ENCODE measurements around the gene LRRC43.

LRRC43 gene

GRCh38 chr12:122182887-122183587 lies at the start of gene LRRC43:
TSS of gene LRRC43 (plus strand) at chr12:122183123. CDS start at chr12:122183145, 22 bp downstream.
- no peak for DNase-seq

GRCh38 chr12:122133192-122133950 lies 49.6 kb upstream of the LRRC43 start:
- no peak for DNase-seq

- DNase-seq = no peak
Measured at GRCh38 chr12:122135437-122136031, 47.4 kb upstream of the LRRC43 start.

GRCh38 chr12:122137229-122137628 lies 45.7 kb upstream of the LRRC43 start:
- DNase-seq = no peak

- no peak for DNase-seq
Measured at GRCh38 chr12:122137681-122138080, 45.2 kb upstream of the LRRC43 start.

- DNase-seq = no peak
Measured at GRCh38 chr12:122138181-122138580, 44.7 kb upstream of the LRRC43 start.

GRCh38 chr12:122138616-122139015 lies 44.3 kb upstream of the LRRC43 start:
- DNase-seq = no peak

- no peak for DNase-seq
Measured at GRCh38 chr12:122139266-122139665, 43.7 kb upstream of the LRRC43 start.

GRCh38 chr12:122139941-122140340 lies 43.0 kb upstream of the LRRC43 start:
- no peak for DNase-seq

- no peak for DNase-seq
Measured at GRCh38 chr12:122140467-122141257, 42.3 kb upstream of the LRRC43 start.

- DNase-seq = no peak
Measured at GRCh38 chr12:122141911-122142725, 40.8 kb upstream of the LRRC43 start.

- no peak for DNase-seq
Measured at GRCh38 chr12:122142857-122143256, 40.1 kb upstream of the LRRC43 start.

GRCh38 chr12:122144885-122145284 lies 38.0 kb upstream of the LRRC43 start:
- DNase-seq = no peak

GRCh38 chr12:122145505-122146330 lies 37.2 kb upstream of the LRRC43 start:
- no peak for DNase-seq

GRCh38 chr12:122147514-122148290 lies 35.2 kb upstream of the LRRC43 start:
- no peak for DNase-seq

GRCh38 chr12:122148657-122149056 lies 34.3 kb upstream of the LRRC43 start:
- no peak for DNase-seq

- DNase-seq = no peak
Measured at GRCh38 chr12:122150127-122150681, 32.7 kb upstream of the LRRC43 start.

GRCh38 chr12:122152754-122153153 lies 30.2 kb upstream of the LRRC43 start:
- DNase-seq = no peak

- DNase-seq = no peak
Measured at GRCh38 chr12:122155705-122156104, 27.2 kb upstream of the LRRC43 start.

- DNase-seq = no peak
Measured at GRCh38 chr12:122158700-122159285, 24.1 kb upstream of the LRRC43 start.

All from left hindlimb (tissue), 1 donor.